Stimulated activated memory B cell treated with anti-CD40 and anti-IgM and Interleukin-4, amounts not matched to agents 10 μg/mL and 1 μg/mL and 100 μg/mL, for 72 hours (primary cell): ENCODE measurements around the gene RRAS2.

ENCODE experiments used
- ATAC-seq: fragments of 150-1000 bp; cut with Tn5 transposase; 2 replicates; pipeline ENCODE4 v1.10.0; 2021
- H3K27ac Mint-ChIP-seq: one replicate; pipeline ENCODE4 v1.8.0; 2022; ENCODE audit warnings: mild to moderate bottlenecking, mixed read lengths
- H3K27me3 Mint-ChIP-seq: one replicate; pipeline ENCODE4 v1.8.0; 2022; ENCODE audit warnings: mixed read lengths
- H3K36me3 Mint-ChIP-seq: one replicate; pipeline ENCODE4 v1.8.0; 2022; ENCODE audit warnings: mixed read lengths
- H3K4me1 Mint-ChIP-seq: one replicate; pipeline ENCODE4 v1.8.0; 2022; ENCODE audit warnings: mixed read lengths
- H3K4me3 Mint-ChIP-seq: one replicate; pipeline ENCODE4 v1.8.0; 2022; ENCODE audit warnings: mild to moderate bottlenecking, moderate library complexity, mixed read lengths
- H3K9me3 Mint-ChIP-seq: one replicate; pipeline ENCODE4 v1.8.0; 2022; ENCODE audit warnings: mixed read lengths

Gene RRAS2

DNA sequence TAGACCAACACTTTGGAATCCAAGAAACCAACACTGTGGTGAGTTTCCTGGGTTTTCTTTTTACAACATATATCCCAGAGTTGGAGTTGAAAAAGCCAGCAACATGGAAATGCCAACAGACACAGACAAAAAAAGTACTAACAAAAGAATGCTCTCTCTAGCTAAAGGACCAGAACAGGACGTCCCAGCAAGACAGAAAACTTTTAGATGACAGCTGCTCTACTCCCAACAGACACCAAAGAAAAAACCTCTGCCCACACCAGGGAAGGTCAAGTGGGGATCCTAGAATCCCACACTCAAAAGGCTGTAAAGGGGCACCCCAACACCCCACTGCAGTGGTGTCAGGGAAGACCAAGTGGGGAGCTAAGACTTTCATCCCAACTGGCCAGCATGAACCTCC, 23.3 kb downstream of the RRAS2 start:
- H3K4me1 Mint-ChIP-seq, result peaks cover 69% of the 10 kb centered on the region
- peaks cover 21% of the 10 kb centered on the region for H3K36me3 Mint-ChIP-seq
- peak overlapping the region; percentile 51 for H3K27ac Mint-ChIP-seq
- H3K9me3 Mint-ChIP-seq, result peaks cover 13% of the 10 kb centered on the region
- no peak for ATAC-seq
- no peaks in the 10 kb centered on the region for H3K27me3 Mint-ChIP-seq
- no peak overlapping the region for H3K4me3 Mint-ChIP-seq

DNA sequence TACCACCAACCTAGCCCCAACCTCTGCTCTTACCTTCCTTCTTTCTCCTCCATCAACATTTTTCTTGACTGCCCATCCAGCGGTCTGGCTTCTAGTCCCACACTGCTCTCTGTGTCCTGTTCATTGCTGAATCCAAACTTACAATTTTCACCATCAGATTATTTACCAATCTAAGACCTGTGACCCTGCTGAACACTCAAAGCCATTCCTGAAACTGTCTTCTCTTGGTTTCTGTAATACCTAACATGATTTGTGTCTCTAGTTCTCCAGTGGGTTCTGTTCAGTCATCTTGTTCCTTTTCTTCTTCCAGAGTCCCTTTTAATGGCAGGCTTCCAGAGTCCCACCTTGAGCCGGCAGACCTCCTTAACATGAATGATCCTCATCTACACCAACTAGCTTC, 24.1 kb downstream of the RRAS2 start:
- Mint-ChIP-seq H3K4me1 (peaks cover 68% of the 10 kb centered on the region), H3K9me3 (peaks cover 13% of the 10 kb centered on the region), H3K4me3 (no peak overlapping the region), H3K27me3 (no peaks in the 10 kb centered on the region), H3K27ac (peak overlapping the region; percentile 51), H3K36me3 (peaks cover 18% of the 10 kb centered on the region)
- ATAC-seq, result no peak

DNA sequence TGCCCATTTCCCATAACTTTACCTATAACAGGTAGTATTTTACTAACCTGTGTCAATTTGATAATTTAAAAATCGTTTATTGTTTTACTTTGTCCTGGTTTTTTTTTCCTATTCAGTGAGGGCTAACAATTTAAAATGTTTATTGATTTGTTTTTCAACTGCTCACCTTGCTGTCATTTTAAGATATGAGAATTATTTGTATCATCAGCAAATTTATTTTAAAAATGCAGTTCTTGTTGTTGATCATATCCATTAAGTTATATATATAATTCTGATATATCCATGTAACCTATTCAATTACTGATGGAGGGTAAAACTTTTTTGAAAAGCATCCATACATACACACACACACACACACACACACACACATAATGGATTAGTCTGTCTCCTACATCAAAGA, 24.8 kb downstream of the RRAS2 start:
- Mint-ChIP-seq H3K36me3 (peaks cover 18% of the 10 kb centered on the region), H3K4me1 (peaks cover 71% of the 10 kb centered on the region), H3K4me3 (no peak overlapping the region), H3K27ac (peak overlapping the region; percentile 51), H3K27me3 (no peaks in the 10 kb centered on the region), H3K9me3 (peaks cover 13% of the 10 kb centered on the region)
- ATAC-seq, result no peak

DNA sequence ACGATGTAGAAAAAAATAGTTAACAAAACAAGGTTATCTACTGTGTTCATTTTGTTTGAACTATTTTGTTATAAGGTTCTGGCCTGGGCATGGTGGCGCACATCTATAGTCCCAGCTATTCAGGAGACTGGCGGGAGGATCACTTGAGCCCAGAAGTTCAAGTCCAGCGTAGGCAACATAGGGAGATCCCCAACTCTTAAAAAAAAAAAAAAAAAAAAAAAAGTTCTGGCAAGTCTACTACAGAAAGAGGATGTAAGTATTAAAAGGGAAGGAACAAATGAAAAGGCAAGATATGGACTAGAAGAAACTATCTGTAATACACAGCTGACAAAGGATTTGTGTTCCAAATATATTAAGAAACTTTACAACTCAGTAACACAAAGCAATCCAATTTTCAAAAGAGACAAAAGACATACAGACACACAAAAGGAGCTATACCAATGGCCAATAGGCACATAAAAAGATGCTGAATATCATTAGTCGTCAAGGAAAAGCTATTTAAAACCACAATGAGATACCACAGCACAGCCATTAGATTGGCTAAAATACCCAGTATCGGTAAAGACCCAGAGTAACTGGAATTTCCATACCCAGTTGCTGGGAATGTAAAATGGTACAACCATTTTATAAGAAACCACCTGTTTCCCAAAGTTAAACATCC, 27.4 kb downstream of the RRAS2 start:
- H3K36me3 Mint-ChIP-seq, result peaks cover 10% of the 10 kb centered on the region
- H3K9me3 Mint-ChIP-seq, result peaks cover 9% of the 10 kb centered on the region
- H3K4me3 Mint-ChIP-seq, result peak overlapping the region; percentile 65
- ATAC-seq, result peak; percentile 91
- H3K4me1 Mint-ChIP-seq, result peaks cover 69% of the 10 kb centered on the region
- peak overlapping the region; percentile 74 for H3K27ac Mint-ChIP-seq
- no peaks in the 10 kb centered on the region for H3K27me3 Mint-ChIP-seq

DNA sequence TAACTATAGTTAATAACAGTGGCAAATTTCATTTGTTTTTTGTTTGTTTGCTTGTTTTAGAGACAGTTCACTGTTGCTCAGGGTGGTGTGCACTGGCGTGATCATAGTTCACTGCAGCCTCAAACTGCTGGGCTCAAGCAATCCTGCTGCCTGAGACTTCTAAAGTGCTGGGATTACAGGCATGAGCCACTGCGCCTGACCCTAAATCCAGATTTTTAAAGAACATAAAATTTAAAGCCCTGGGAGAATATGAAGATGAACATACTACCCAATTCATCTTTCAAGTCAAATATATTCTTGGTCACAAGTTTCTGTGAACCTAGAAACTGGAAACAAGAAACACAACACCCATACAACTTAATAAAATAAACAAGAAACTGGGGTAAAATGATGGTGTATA, 28.1 kb downstream of the RRAS2 start:
- H3K27ac Mint-ChIP-seq, result peak overlapping the region; percentile 74

DNA sequence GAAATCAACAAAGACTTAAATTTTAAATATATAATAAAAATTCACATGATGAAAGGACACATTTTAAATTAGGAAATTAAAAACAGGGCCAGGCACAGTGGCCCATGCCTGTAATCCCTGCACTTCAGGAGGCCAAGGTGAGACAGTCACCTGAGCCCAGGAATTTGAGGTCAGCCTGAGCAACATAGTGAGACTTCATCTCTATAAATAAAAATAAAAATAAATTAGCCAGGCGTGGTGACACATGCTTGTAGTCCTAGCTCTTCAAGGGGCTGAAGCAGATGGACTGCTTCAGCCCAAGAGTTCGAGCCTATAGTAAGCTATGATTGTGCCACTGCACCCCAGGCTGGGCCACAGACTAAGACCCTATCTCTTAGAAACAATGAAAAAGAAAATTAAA, 29.3 kb downstream of the RRAS2 start:
- Mint-ChIP-seq H3K9me3 (no peaks in the 10 kb centered on the region), H3K27me3 (no peaks in the 10 kb centered on the region), H3K4me1 (peaks cover 65% of the 10 kb centered on the region), H3K4me3 (no peak overlapping the region), H3K36me3 (no peaks in the 10 kb centered on the region), H3K27ac (no peak overlapping the region)
- ATAC-seq, result no peak

More for the DNA sequence above, 28.1 kb downstream of the RRAS2 start:
- Mint-ChIP-seq H3K4me3 (no peak overlapping the region), H3K9me3 (peaks cover 1% of the 10 kb centered on the region), H3K27me3 (no peaks in the 10 kb centered on the region), H3K4me1 (peaks cover 65% of the 10 kb centered on the region), H3K36me3 (peaks cover 3% of the 10 kb centered on the region)
- ATAC-seq, result no peak

DNA sequence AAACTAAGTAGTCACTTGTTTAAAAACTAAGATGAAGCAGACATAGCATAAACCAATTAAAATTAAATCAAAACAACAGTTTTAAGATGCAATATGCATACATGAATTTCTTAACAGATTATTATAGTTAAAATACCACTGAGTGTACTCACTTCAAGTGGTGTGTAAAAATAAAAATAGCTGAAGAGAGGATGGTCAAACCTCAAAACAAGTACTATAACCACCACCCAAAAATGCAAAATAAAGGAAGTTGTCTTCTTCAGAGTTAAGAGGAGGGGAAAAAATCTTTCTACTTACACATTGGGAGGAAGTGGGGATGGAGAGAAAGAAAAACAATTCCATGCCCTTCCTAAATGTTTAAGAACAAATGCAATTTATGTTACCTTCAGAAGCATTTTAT, 31.9 kb downstream of the RRAS2 start:
- Mint-ChIP-seq H3K9me3 (no peaks in the 10 kb centered on the region), H3K4me3 (no peak overlapping the region), H3K27ac (peak overlapping the region; percentile 83), H3K36me3 (no peaks in the 10 kb centered on the region), H3K4me1 (peaks cover 79% of the 10 kb centered on the region), H3K27me3 (no peaks in the 10 kb centered on the region)
- ATAC-seq, result no peak

DNA sequence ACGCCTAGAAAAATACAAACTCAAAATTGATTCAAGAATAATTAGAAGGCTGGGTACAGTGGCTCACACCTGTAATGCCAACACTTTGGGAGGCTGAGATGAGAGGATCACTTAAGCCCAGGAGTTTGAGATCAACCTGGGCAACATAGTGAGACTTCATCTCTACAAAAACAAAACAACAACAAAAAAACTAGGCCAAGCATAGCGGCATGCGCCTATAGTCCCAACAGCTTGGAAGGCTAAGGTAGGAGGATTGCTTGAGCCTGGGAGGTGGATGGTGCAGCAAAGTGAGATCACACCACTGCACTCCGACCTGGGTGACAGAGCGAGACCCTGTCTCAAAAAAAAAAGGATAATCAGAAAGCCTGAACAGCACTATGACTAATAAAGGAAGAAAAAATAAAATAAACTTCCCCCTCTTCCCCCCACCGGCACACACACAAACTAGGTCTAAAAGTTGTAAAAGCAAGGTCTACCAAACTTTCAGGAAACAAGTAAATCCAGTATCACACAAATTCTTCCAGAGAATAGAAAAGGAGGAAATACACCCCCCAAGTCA, 35.8 kb downstream of the RRAS2 start:
- no peaks in the 10 kb centered on the region for H3K9me3 Mint-ChIP-seq
- peak; percentile 77 for ATAC-seq
- H3K27ac Mint-ChIP-seq, result peak overlapping the region; percentile 87

DNA sequence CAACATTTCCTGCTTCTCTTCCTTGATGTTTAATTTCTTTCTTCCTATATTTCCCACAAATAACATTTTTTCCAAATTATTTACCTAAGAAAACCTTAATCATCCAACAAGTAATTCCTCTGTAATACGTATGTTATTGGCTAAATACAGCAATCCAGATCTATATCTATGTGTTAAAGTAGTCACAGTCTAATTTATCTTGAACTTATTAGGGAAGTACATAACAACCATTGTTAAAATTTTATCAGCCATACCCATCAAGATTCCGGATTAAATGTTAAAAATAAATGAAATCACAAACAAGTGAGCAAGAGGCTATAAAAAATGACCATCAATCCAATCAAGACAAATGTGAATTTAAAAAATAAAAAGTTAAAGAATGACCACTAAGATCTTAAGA, 36.5 kb downstream of the RRAS2 start:
- H3K4me3 Mint-ChIP-seq, result peak overlapping the region; percentile 70
- peak overlapping the region; percentile 87 for H3K27ac Mint-ChIP-seq
- no peaks in the 10 kb centered on the region for H3K27me3 Mint-ChIP-seq
- H3K36me3 Mint-ChIP-seq, result peaks cover 4% of the 10 kb centered on the region
- H3K4me1 Mint-ChIP-seq, result peaks cover 85% of the 10 kb centered on the region
- no peak for ATAC-seq
- H3K9me3 Mint-ChIP-seq, result no peaks in the 10 kb centered on the region

More for the DNA sequence above, 35.8 kb downstream of the RRAS2 start:
- Mint-ChIP-seq H3K27me3 (no peaks in the 10 kb centered on the region), H3K36me3 (no peaks in the 10 kb centered on the region), H3K4me3 (peak overlapping the region; percentile 70), H3K4me1 (peaks cover 85% of the 10 kb centered on the region)

DNA sequence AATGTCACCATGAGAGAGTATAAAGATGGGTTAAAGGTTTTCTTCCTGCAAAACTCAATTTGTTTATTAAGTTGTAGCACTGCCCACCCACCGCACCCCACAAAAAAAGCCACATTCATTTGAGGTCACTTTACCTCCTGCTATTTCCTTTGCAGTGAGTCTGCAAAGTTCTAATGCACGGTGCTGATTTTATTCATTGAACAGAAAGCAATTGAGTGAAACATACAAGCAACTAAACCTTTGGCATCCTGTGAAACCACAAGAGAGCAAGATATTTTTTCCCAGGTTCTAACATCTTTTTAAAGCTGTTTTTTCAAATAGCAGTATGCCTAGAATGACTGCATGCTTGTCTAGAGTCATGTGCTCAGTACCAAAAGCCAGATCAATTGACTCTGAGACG, 39.0 kb downstream of the RRAS2 start:
- H3K27ac Mint-ChIP-seq, result peak overlapping the region; percentile 81
- H3K4me3 Mint-ChIP-seq, result peak overlapping the region; percentile 64
- no peaks in the 10 kb centered on the region for H3K27me3 Mint-ChIP-seq
- H3K36me3 Mint-ChIP-seq, result peaks cover 5% of the 10 kb centered on the region
- H3K9me3 Mint-ChIP-seq, result no peaks in the 10 kb centered on the region
- peak; percentile 35 for ATAC-seq
- H3K4me1 Mint-ChIP-seq, result peaks cover 78% of the 10 kb centered on the region

DNA sequence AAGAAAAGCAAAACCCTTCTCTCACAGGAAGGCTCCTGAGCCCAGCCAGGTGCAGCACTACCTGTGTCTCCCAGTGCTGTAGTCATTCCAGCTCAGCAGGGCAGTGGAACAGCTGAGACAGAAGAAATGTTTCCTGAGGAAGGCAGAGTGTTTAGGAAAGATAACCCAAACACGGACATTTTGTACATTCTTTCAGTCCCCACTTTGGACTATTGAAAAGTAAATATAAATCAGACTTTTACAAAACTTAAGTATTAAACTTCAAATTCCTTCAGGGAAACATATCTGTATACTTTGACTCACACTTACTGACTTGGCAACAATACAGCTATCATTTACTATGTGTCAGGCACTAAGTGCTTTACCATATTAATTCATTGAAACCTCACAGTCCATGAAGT, 40.4 kb downstream of the RRAS2 start:
- Mint-ChIP-seq H3K36me3 (peaks cover 5% of the 10 kb centered on the region), H3K9me3 (no peaks in the 10 kb centered on the region), H3K27ac (peak overlapping the region; percentile 81), H3K4me1 (peaks cover 74% of the 10 kb centered on the region), H3K27me3 (no peaks in the 10 kb centered on the region), H3K4me3 (no peak overlapping the region)
- ATAC-seq, result no peak

DNA sequence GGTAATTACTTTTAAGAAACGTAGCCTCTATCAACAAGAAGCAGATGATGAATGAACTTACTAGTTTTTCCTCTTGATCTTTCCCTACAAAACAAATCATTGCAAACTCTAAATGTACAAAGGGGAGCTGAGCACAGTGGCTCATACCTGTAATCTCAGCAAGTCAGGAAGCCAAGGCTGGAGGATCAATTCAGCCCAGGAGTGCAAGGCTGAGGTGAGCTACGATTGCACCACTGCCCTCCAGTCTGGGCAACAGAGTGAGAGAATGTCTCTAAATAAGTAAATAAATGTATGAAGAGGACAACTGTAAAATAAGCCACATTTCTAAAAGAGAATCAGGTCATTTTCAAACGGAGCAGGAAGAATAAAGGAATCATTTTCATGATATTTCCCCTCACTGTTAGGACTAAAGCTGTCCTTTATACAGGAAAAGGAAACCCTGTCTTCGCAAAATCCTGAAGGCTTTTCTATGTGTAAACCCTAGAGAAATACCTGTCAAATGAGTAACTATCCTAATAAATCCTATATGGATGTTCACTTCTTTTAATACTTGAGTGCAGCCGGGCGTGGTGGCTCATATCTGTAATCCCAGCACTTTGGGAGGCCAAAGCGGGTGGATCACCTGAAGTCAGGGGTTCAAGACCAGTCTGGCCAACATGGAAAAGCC, 41.2 kb downstream of the RRAS2 start:
- peak overlapping the region; percentile 80 for H3K27ac Mint-ChIP-seq
- H3K4me1 Mint-ChIP-seq, result peaks cover 74% of the 10 kb centered on the region
- H3K27me3 Mint-ChIP-seq, result no peaks in the 10 kb centered on the region
- H3K4me3 Mint-ChIP-seq, result no peak overlapping the region
- ATAC-seq, result no peak
- peaks cover 5% of the 10 kb centered on the region for H3K36me3 Mint-ChIP-seq
- H3K9me3 Mint-ChIP-seq, result no peaks in the 10 kb centered on the region

DNA sequence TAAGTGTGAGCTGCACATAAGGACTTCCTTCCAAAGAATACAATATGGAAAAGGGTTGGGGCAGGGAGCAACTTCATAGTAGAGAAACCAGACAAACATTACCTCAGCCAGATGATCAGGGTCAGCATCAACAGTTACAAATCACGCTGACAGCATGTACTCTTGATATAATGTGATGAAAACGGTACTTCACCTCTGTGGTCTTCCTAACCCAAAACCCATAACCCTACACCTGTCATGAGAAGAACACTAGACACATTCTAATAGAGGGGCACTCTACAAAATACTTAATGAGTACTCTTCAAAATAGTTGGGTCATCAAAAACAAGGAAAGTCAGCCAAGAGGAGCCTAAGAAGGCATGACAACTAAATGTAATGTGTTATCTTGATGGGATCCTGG, 43.9 kb downstream of the RRAS2 start:
- Mint-ChIP-seq H3K4me1 (peaks cover 64% of the 10 kb centered on the region), H3K27ac (peak overlapping the region; percentile 80), H3K4me3 (peak overlapping the region; percentile 61), H3K36me3 (peaks cover 5% of the 10 kb centered on the region), H3K9me3 (no peaks in the 10 kb centered on the region), H3K27me3 (no peaks in the 10 kb centered on the region)
- no peak for ATAC-seq

DNA sequence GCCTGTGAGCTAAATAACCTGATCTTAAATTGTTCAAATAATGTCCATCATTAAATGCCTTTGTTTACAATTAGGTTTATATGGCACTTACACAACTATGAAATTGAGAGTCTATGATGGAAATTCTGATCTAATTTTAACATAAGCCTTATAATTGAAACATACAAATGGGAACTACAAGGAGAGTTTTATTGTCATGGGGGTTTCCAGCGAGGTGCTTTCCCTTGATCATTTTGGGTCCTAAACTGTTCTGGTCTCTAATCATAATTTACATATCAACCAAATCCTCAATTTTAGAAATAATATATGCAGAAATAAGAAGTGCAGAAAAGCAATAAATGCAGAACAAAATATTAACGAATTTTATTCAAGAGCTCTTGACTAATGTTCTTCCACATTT, 44.9 kb downstream of the RRAS2 start:
- H3K36me3 Mint-ChIP-seq, result peaks cover 5% of the 10 kb centered on the region
- no peaks in the 10 kb centered on the region for H3K9me3 Mint-ChIP-seq
- H3K4me1 Mint-ChIP-seq, result peaks cover 54% of the 10 kb centered on the region
- ATAC-seq, result peak; percentile 80
- H3K27me3 Mint-ChIP-seq, result no peaks in the 10 kb centered on the region
- peak overlapping the region; percentile 80 for H3K27ac Mint-ChIP-seq
- H3K4me3 Mint-ChIP-seq, result peak overlapping the region; percentile 61

DNA sequence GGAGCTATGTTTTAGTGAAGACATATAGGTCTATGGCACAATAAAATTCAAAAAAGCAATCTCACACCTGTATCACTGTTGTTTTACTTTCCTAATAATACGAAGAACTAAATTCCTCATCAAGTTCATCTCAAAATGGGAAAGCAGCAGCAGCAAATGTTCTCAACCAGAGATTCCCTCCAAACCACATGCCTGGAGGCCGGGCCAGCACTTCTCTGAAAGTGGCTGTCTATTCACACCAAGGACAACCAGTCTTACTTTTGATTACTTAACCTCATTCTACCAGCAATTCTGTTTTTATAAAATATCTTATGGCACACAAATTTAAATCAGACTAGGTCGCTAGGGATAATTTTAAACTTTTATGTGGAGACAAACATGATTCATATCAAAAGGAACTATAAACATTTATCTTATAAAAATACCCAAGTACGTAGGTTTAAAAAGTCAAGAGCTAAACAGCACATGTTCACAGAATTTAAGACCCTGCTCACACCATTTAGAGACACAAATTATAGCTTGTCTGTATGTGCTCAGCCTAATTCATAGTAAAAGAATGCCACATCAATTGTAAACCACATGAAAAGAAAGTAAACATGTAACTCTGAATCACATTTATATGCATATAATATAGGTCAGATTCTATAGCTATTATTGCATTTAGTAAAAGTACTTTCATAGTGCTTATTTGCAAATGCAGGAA, 46.1 kb downstream of the RRAS2 start:
- peaks cover 5% of the 10 kb centered on the region for H3K36me3 Mint-ChIP-seq
- ATAC-seq, result no peak
- H3K9me3 Mint-ChIP-seq, result no peaks in the 10 kb centered on the region
- H3K27me3 Mint-ChIP-seq, result no peaks in the 10 kb centered on the region
- H3K27ac Mint-ChIP-seq, result peak overlapping the region; percentile 80
- peak overlapping the region; percentile 29 for H3K4me3 Mint-ChIP-seq
- H3K4me1 Mint-ChIP-seq, result peaks cover 42% of the 10 kb centered on the region
